Thymus (tissue), 11 donors: ENCODE measurements around the gene SPRING1. TPM values are rescaled to one million over a fixed set of nuclear protein-coding genes. Genes with fewer than 3 reads are reported as not detected.

Source experiments
- DNase-seq, 9 donors: peaks; one replicate each; pipeline ENCODE4 v3.0.0-alpha.2; 2013; ENCODE audit warnings: low spot score in 9 of 9, low read depth in 6 of 9, missing footprints in 1 of 9
- H3K27ac ChIP-seq, 2 donors: one replicate each; pipeline ENCODE4 v1.5.1; 2013; ENCODE audit warnings: control low read depth in 1 of 2, low read depth in 1 of 2, low read length in 1 of 2, mild to moderate bottlenecking in 1 of 2, moderate library complexity in 1 of 2
- H3K27me3 ChIP-seq, 2 donors: one replicate each; pipeline ENCODE4 v1.5.1; 2013; ENCODE audit warnings: low read length in 1 of 2; ENCODE audit not compliant: control insufficient read depth in 2 of 2, insufficient read depth in 1 of 2
- H3K36me3 ChIP-seq, 2 donors: one replicate each; pipeline ENCODE4 v1.5.1; 2013; ENCODE audit warnings: low read length in 1 of 2, mild to moderate bottlenecking in 1 of 2, moderate library complexity in 1 of 2; ENCODE audit not compliant: control insufficient read depth in 2 of 2, insufficient read depth in 2 of 2
- H3K4me1 ChIP-seq, 2 donors: one replicate each; pipeline ENCODE4 v1.5.1; 2013; ENCODE audit warnings: low read length in 2 of 2; ENCODE audit not compliant: control insufficient read depth in 2 of 2, insufficient read depth in 2 of 2
- H3K4me3 ChIP-seq, 2 donors: one replicate each; pipeline ENCODE4 v1.5.1; 2013; ENCODE audit warnings: low read length in 2 of 2, control low read depth in 1 of 2, mild to moderate bottlenecking in 1 of 2
- H3K9me3 ChIP-seq, 2 donors: one replicate each; pipeline ENCODE4 v1.5.1; 2013; ENCODE audit warnings: low read length in 1 of 2, mild to moderate bottlenecking in 1 of 2; ENCODE audit not compliant: control insufficient read depth in 2 of 2, insufficient read depth in 1 of 2
- WGBS: extraction: QIAGEN DNeasy Blood & Tissue Kit; methylation state at CpG from one replicate; pipeline ENCODE4 v1.1.7; 2013; 5-methylcytosine and 5-hydroxymethylcytosine counted together
- polyA plus RNA-seq: library from polyadenylated mRNA; stranded (reverse); fragments of 200-250 nt; gene quantifications from one replicate; pipeline ENCODE4 v1.2.3, GENCODE V29; 2013
- total RNA-seq: library from RNA; stranded (reverse); fragments of 120-200 nt; gene quantifications from one replicate; pipeline ENCODE4 v1.2.4, GENCODE V29; 2013
- donor health status: healthy.

The SPRING1 gene
- total and polyA plus RNA-seq, 2 donors, result 12.7 to 15.3 TPM

- H3K27ac ChIP-seq, result no peak overlapping the region
- peaks cover 0 to 13% of the 10 kb centered on the region in 2 donors for H3K4me1 ChIP-seq
- WGBS, result 94% methylated on average over 27 of the region's 27 CpGs
- no peaks in the 10 kb centered on the region for H3K27me3 ChIP-seq
- peaks cover 53 to 65% of the 10 kb centered on the region in 2 donors for H3K36me3 ChIP-seq
- H3K9me3 ChIP-seq, result no peaks in the 10 kb centered on the region
- no peak overlapping the region for H3K4me3 ChIP-seq
- DNase-seq, result no peak
These were observed 20.1 kb downstream of the SPRING1 start for GRCh38 chr12:116717466-116718437.

GRCh38 chr12:116714175-116714574, 23.7 kb downstream of the SPRING1 start:
- H3K27me3 ChIP-seq, result peaks cover 0 to 7% of the 10 kb centered on the region in 2 donors
- no peak for DNase-seq
- peaks cover 12 to 28% of the 10 kb centered on the region in 2 donors for H3K4me1 ChIP-seq
- 96% methylated on average over 9 of the region's 9 CpGs for WGBS
- peaks cover 35 to 36% of the 10 kb centered on the region in 2 donors for H3K36me3 ChIP-seq
- H3K27ac ChIP-seq, result peak overlapping the region in 1 of 2 donors; percentile 11
- no peak overlapping the region for H3K4me3 ChIP-seq
- peaks cover 0 to 4% of the 10 kb centered on the region in 2 donors for H3K9me3 ChIP-seq

- whole genome bisulfite sequencing, result 97% methylated on average over 2 of the region's 2 CpGs
- Histone ChIP-seq H3K27ac (no peak overlapping the region), H3K36me3 (peaks cover 31 to 33% of the 10 kb centered on the region in 2 donors), H3K9me3 (peaks cover 0 to 5% of the 10 kb centered on the region in 2 donors), H3K4me3 (no peak overlapping the region), H3K4me1 (peaks cover 18 to 35% of the 10 kb centered on the region in 2 donors), H3K27me3 (peaks cover 0 to 9% of the 10 kb centered on the region in 2 donors)
- DNase-seq, result no peak
These were observed 24.3 kb downstream of the SPRING1 start for GRCh38 chr12:116713527-116713926.

- Histone ChIP-seq H3K27ac (peak overlapping the region in 1 of 2 donors; percentile 40), H3K4me3 (no peak overlapping the region), H3K36me3 (peaks cover 27 to 29% of the 10 kb centered on the region in 2 donors), H3K9me3 (peaks cover 0 to 6% of the 10 kb centered on the region in 2 donors), H3K4me1 (peaks cover 24 to 41% of the 10 kb centered on the region in 2 donors), H3K27me3 (peaks cover 0 to 9% of the 10 kb centered on the region in 2 donors)
- no peak for DNase-seq
- WGBS, result 92% methylated on average over 17 of the region's 17 CpGs
These were observed 25.2 kb downstream of the SPRING1 start for GRCh38 chr12:116712458-116713303.

GRCh38 chr12:116710370-116711150, 27.3 kb downstream of the SPRING1 start:
- Histone ChIP-seq H3K36me3 (peaks cover 6 to 10% of the 10 kb centered on the region in 2 donors), H3K4me3 (no peak overlapping the region), H3K27me3 (peaks cover 0 to 9% of the 10 kb centered on the region in 2 donors), H3K9me3 (peaks cover 0 to 8% of the 10 kb centered on the region in 2 donors), H3K27ac (peak overlapping the region in 1 of 2 donors; percentile 75), H3K4me1 (peaks cover 28 to 51% of the 10 kb centered on the region in 2 donors)
- 54% methylated on average over 8 of the region's 8 CpGs for WGBS
- DNase-seq, result peak in 6 of 9 donors; percentile 41 to 76 (median 52)

GRCh38 chr12:116709768-116710167, 28.1 kb downstream of the SPRING1 start:
- Histone ChIP-seq H3K4me1 (peaks cover 28 to 51% of the 10 kb centered on the region in 2 donors), H3K4me3 (no peak overlapping the region), H3K36me3 (peaks cover 0 to 5% of the 10 kb centered on the region in 2 donors), H3K27me3 (peaks cover 0 to 9% of the 10 kb centered on the region in 2 donors), H3K27ac (no peak overlapping the region), H3K9me3 (peaks cover 0 to 8% of the 10 kb centered on the region in 2 donors)
- DNase-seq, result no peak
- 70% methylated on average over 10 of the region's 10 CpGs for whole genome bisulfite sequencing

- peak in 8 of 9 donors; percentile 50 to 83 (median 60) for DNase-seq
- Histone ChIP-seq H3K27ac (peak overlapping the region in 1 of 2 donors; percentile 49), H3K4me1 (peaks cover 28 to 49% of the 10 kb centered on the region in 2 donors), H3K36me3 (peaks cover 0 to 3% of the 10 kb centered on the region in 2 donors), H3K27me3 (peaks cover 0 to 9% of the 10 kb centered on the region in 2 donors), H3K4me3 (no peak overlapping the region), H3K9me3 (peaks cover 0 to 8% of the 10 kb centered on the region in 2 donors)
- WGBS, result 30% methylated on average over 26 of the region's 26 CpGs
These were observed 28.8 kb downstream of the SPRING1 start for GRCh38 chr12:116708826-116709756.
